H1 (cell line): Measurements from ENCODE around the gene ZNF140. TPM values are rescaled to one million over a fixed set of nuclear protein-coding genes. Genes with fewer than 3 reads are reported as not detected.

Source experiments
- ASH2L ChIP-seq: fragments of 200-600, 300-600 bp; sonication (generic); IDR thresholded peaks from one replicate; pipeline ENCODE4 v1.7.1; 2017; ENCODE audit warnings: low read length
- BACH1 ChIP-seq: IDR thresholded peaks from 2 replicates; pipeline ENCODE4 v1.6.1; 2012; ENCODE audit warnings: low read length, improper control_type of control experiment
- BCL11A ChIP-seq, 2 experiments: IDR thresholded peaks; one replicate each; pipeline ENCODE4 v1.6.1; 2011; ENCODE audit warnings: low read depth in 2 of 2, low read length in 2 of 2, mild to moderate bottlenecking in 2 of 2
- CBX5 ChIP-seq: fragments of 300-800, 300-1000 bp; sonication (generic); IDR thresholded peaks from 2 replicates; pipeline ENCODE4 v1.7.1; 2016; ENCODE audit warnings: antibody characterized with exemption, low read length, low read depth
- CBX8 ChIP-seq: fragments of 300-800, 300-1000 bp; sonication (generic); IDR thresholded peaks from 2 replicates; pipeline ENCODE4 v1.7.1; 2016; ENCODE audit warnings: low read depth, low read length, borderline replicate concordance
- CHD1 ChIP-seq: IDR thresholded peaks from 2 replicates; pipeline ENCODE4 v1.6.1; 2012; ENCODE audit warnings: low read depth, low read length, improper control_type of control experiment
- CTBP2 ChIP-seq: IDR thresholded peaks from 2 replicates; pipeline ENCODE4 v1.7.0; 2011; ENCODE audit warnings: borderline replicate concordance, mild to moderate bottlenecking, moderate library complexity, mixed read lengths, low read length; ENCODE audit not compliant: insufficient read depth, insufficient read length
- JUN ChIP-seq: IDR thresholded peaks from 2 replicates; pipeline ENCODE4 v1.6.1; 2011; ENCODE audit warnings: low read depth, mild to moderate bottlenecking, improper control_type of control experiment, low read length
- MAFK ChIP-seq: IDR thresholded peaks from 2 replicates; pipeline ENCODE4 v1.6.1; 2012; ENCODE audit warnings: low read depth, mild to moderate bottlenecking, improper control_type of control experiment, low read length
- NANOG ChIP-seq: IDR thresholded peaks from 2 replicates; pipeline ENCODE4 v1.6.1; 2011; ENCODE audit warnings: low read length, low read depth, mild to moderate bottlenecking, inconsistent platforms; ENCODE audit not compliant: insufficient read depth, poor library complexity, severe bottlenecking
- PHF8 ChIP-seq: fragments of 200-600 bp; sonication (generic); conservative IDR thresholded peaks from 2 replicates; pipeline ENCODE4 v1.7.1; 2012; ENCODE audit warnings: low read depth, mild to moderate bottlenecking, inconsistent platforms, low read length, moderate library complexity
- POU5F1 ChIP-seq: IDR thresholded peaks from 2 replicates; pipeline ENCODE4 v1.6.1; 2011; ENCODE audit warnings: low read depth, mild to moderate bottlenecking, low read length, moderate library complexity
- RAD21 ChIP-seq, 2 experiments: IDR thresholded peaks in 1 of 2; conservative IDR thresholded peaks in 1 of 2; 2 replicates each; pipeline ENCODE4 v1.6.1; 2011; ENCODE audit warnings: low read depth in 2 of 2, low read length in 2 of 2, improper control_type of control experiment in 1 of 2, inconsistent platforms in 1 of 2, mild to moderate bottlenecking in 1 of 2, moderate library complexity in 1 of 2
- RBBP5 ChIP-seq: IDR thresholded peaks from 2 replicates; pipeline ENCODE4 v1.7.1; 2012; ENCODE audit warnings: low read depth, mild to moderate bottlenecking, inconsistent platforms, low read length, moderate library complexity, borderline replicate concordance
- SAP30 ChIP-seq: fragments of 300-600 bp; sonication (generic); IDR thresholded peaks from 2 replicates; pipeline ENCODE4 v1.7.1; 2012; ENCODE audit warnings: low read length, moderate library complexity, mild to moderate bottlenecking, inconsistent platforms; ENCODE audit not compliant: insufficient read depth, insufficient replicate concordance
- SP2 ChIP-seq: IDR thresholded peaks from 2 replicates; pipeline ENCODE4 v1.6.1; 2012; ENCODE audit warnings: mild to moderate bottlenecking, low read length, inconsistent platforms
- SRF ChIP-seq: IDR thresholded peaks from 2 replicates; pipeline ENCODE4 v1.6.1; 2011; ENCODE audit warnings: mild to moderate bottlenecking, low read depth, low read length, moderate library complexity
- TBP ChIP-seq: IDR thresholded peaks from 2 replicates; pipeline ENCODE4 v1.6.1; 2011; ENCODE audit warnings: low read depth, low read length, improper control_type of control experiment
- YY1 ChIP-seq: IDR thresholded peaks from 2 replicates; pipeline ENCODE4 v1.6.1; 2011; ENCODE audit warnings: low read depth, mild to moderate bottlenecking, low read length
- ZNF274 ChIP-seq: IDR thresholded peaks from 2 replicates; pipeline ENCODE4 v1.7.0; 2012; ENCODE audit warnings: low read length, borderline replicate concordance; ENCODE audit errors: extremely low read depth
- polyA plus RNA-seq, 7 experiments: library from polyadenylated mRNA; depleted of rRNA in 3 of 7; stranded (reverse) in 5 of 7; unstranded in 2 of 7; fragments of >200 nt in 5 of 7; fragments of 200-250 nt in 2 of 7; gene quantifications; 1 replicate in 5 of 7; 2 replicates in 1 of 7; 4 replicates in 1 of 7; pipeline versions ENCODE4 v1.2.1 to v1.2.3, GENCODE V29; 2011 to 2013; ENCODE audit warnings: missing spikeins in 2 of 7, mixed read lengths in 2 of 7
- total RNA-seq: library from RNA; stranded (reverse); fragmentation: NEBNext Ultra II Directional; extraction: Animal tissue kit (Norgen Biotek cat#: 25700); gene quantifications from 2 replicates; pipeline ENCODE4 v1.2.1, GENCODE V29; 2021
- TF ChIP-seq, protein P1 (sequence below), 3 experiments: IDR thresholded peaks; 1 replicate in 2 of 3; 2 replicates in 1 of 3; pipeline versions ENCODE4 v1.5.1 to v1.6.1; 2011; ENCODE audit warnings: low read length in 3 of 3, mild to moderate bottlenecking in 3 of 3, inconsistent platforms in 2 of 3, low read depth in 1 of 3, moderate library complexity in 1 of 3; ENCODE audit not compliant: insufficient read depth in 1 of 3; ENCODE audit errors: control extremely low read depth in 1 of 3
- TF ChIP-seq, protein P2 (sequence below): IDR thresholded peaks from 2 replicates; pipeline ENCODE4 v1.6.1; 2011; ENCODE audit warnings: low read depth, mild to moderate bottlenecking, low read length; ENCODE audit not compliant: insufficient read depth
- TF ChIP-seq, protein P3 (sequence below): IDR thresholded peaks from 2 replicates; pipeline ENCODE4 v1.6.1; 2012; ENCODE audit warnings: inconsistent platforms

ZNF140 gene
- total and polyA plus RNA-seq, 2 of the 8 experiments (the other 6 are each of a cell fraction or from before 2014, with no cell fraction given), result 7.5 to 14.3 TPM

DNA sequence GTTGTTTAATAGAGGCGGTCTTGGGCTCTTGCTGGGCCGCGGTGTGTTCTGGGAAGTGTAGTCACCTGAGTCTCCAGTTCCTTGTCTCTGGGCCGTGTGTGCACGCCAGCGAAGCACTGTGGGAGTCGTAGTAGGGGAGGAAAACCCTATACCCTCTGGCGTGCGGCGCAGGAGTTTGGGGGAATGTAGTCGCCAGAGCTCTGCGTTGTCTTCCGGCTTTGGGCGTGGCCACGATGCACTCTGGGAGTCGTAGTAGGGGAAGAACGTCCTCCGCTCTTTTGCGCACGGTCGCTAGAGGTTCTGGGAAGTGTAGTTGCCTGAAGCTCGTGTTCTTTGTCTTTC is 726 bp upstream of the ZNF140 start (continued):
- TF ChIP-seq SP2 (no peak), ZNF274 (no peak), RAD21 (IDR thresholded peaks at IDR 0.05 in 1 of 2, conservative IDR thresholded peaks at IDR 0.05 in 1 of 2; ENCODE audit: low read depth in 2 of 2, low read length in 2 of 2) (no peak), POU5F1 (no peak), BACH1 (no peak), SAP30 (no peak), CHD1 (no peak), CTBP2 (no peak), MAFK (no peak), ASH2L (no peak), BCL11A (IDR thresholded peaks at IDR 0.05; ENCODE audit: low read depth in 2 of 2, low read length in 2 of 2) (no peak), NANOG (no peak), JUN (no peak), TBP (peak; percentile 47), RBBP5 (no peak), CBX5 (no peak), YY1 (no peak), SRF (peak; percentile 80), PHF8 (no peak), CBX8 (no peak)
- TF ChIP-seq, protein P1, sequence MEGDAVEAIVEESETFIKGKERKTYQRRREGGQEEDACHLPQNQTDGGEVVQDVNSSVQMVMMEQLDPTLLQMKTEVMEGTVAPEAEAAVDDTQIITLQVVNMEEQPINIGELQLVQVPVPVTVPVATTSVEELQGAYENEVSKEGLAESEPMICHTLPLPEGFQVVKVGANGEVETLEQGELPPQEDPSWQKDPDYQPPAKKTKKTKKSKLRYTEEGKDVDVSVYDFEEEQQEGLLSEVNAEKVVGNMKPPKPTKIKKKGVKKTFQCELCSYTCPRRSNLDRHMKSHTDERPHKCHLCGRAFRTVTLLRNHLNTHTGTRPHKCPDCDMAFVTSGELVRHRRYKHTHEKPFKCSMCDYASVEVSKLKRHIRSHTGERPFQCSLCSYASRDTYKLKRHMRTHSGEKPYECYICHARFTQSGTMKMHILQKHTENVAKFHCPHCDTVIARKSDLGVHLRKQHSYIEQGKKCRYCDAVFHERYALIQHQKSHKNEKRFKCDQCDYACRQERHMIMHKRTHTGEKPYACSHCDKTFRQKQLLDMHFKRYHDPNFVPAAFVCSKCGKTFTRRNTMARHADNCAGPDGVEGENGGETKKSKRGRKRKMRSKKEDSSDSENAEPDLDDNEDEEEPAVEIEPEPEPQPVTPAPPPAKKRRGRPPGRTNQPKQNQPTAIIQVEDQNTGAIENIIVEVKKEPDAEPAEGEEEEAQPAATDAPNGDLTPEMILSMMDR (IDR thresholded peaks at IDR 0.05; ENCODE audit: control extremely low read depth in 1 of 3, insufficient read depth in 1 of 3, low read depth in 1 of 3, low read length in 3 of 3), result no peak
- TF ChIP-seq, protein P2, sequence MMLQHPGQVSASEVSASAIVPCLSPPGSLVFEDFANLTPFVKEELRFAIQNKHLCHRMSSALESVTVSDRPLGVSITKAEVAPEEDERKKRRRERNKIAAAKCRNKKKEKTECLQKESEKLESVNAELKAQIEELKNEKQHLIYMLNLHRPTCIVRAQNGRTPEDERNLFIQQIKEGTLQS, result peak; percentile 93
- TF ChIP-seq, protein P3, sequence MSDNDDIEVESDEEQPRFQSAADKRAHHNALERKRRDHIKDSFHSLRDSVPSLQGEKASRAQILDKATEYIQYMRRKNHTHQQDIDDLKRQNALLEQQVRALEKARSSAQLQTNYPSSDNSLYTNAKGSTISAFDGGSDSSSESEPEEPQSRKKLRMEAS, result no peak
